Psoas muscle (tissue), 8 donors: ENCODE data around the gene CRY2. TPM values are rescaled to one million over a fixed set of nuclear protein-coding genes. Genes with fewer than 3 reads are reported as not detected.
A peak's percentile ranks its signal among the peaks of the same experiment; 100 is the strongest.
"Not testable (repeated sequence)": the region's sequence is repeated elsewhere in the genome, so short reads cannot be mapped to it uniquely, and the experiment has no call there.

Experiments
- ATAC-seq, 4 donors: fragments of 200-7000 bp; cut with Tn5 transposase; one replicate each; pipeline ENCODE4 v1.9.1; 2020; ENCODE audit warnings: moderate library complexity in 3 of 4, mild to moderate bottlenecking in 2 of 4
- DNase-seq, 2 donors: peaks; one replicate each; pipeline ENCODE4 v3.0.0-alpha.2; 2020
- H3K27ac ChIP-seq: fragments of 200-600 bp; one replicate; pipeline ENCODE4 v1.8.0; 2022
- H3K27me3 ChIP-seq, 3 donors: fragments of 200-600 bp in 1 of 3; one replicate each; pipeline versions ENCODE4 v1.6.1 to v1.8.0; 2013 to 2022; ENCODE audit warnings: low read length in 2 of 3, mild to moderate bottlenecking in 2 of 3, moderate library complexity in 1 of 3; ENCODE audit not compliant: insufficient read depth in 3 of 3
- H3K36me3 ChIP-seq, 2 donors: fragments of 200-600 bp in 1 of 2; one replicate each; pipeline versions ENCODE4 v1.6.1 to v1.8.0; 2013 to 2022; ENCODE audit warnings: low read depth in 1 of 2, mild to moderate bottlenecking in 1 of 2, moderate library complexity in 1 of 2; ENCODE audit not compliant: insufficient read depth in 1 of 2
- H3K4me1 ChIP-seq: fragments of 200-600 bp; one replicate; pipeline ENCODE4 v1.8.0; 2022
- H3K4me3 ChIP-seq: fragments of 200-600 bp; one replicate; pipeline ENCODE4 v1.8.0; 2022; ENCODE audit warnings: mild to moderate bottlenecking
- H3K9me3 ChIP-seq: fragments of 200-600 bp; one replicate; pipeline ENCODE4 v1.8.0; 2022
- WGBS, 3 donors: extraction: QIAGEN DNeasy Blood & Tissue Kit; methylation state at CpG; one replicate each; pipeline versions ENCODE4 v1.1.6 to v1.1.7; 2013; 5-methylcytosine and 5-hydroxymethylcytosine counted together
- intact Hi-C, 2 donors: fragments of 100-400 bp; cut with DNase I; formaldehyde crosslinking; loops; one replicate each; pipeline versions ENCODE4 v1.11.0 to v1.14.2; 2022
- polyA plus RNA-seq, 3 donors: library from polyadenylated mRNA; stranded (reverse); fragments of 200-250 nt; gene quantifications; one replicate each; pipeline ENCODE4 v1.2.3, GENCODE V29; 2013
- total RNA-seq, 4 donors: library from RNA; stranded (reverse); fragmentation: NEBNext Ultra II Directional in 2 of 4; extraction: Animal tissue kit (Norgen Biotek cat#: 25700) in 2 of 4; gene quantifications; one replicate each; pipeline versions ENCODE4 v1.2.1 to v1.2.4, GENCODE V29; 2021 to 2023
- TF ChIP-seq, protein P1 (sequence below): fragments of 200-600 bp; IDR thresholded peaks from one replicate; pipeline ENCODE4 v1.8.0; 2022; ENCODE audit warnings: antibody characterized with exemption
- donor health status: healthy with polysubstance abuse.
- donor health status: DM: no; HTN: no; CAD: no; lungs with moderate emphysema.
- donor health status: Bipolar disorder and iron deficiency.
- donor health status: healthy.
- donor health status: DM: yes; HTN: yes; CAD: no.
- donor health status: DM: no; HTN: no; CAD: no.
- donor health status: DM: no; HTN: no; CAD: no.
- donor health status: DM: yes; HTN: yes; CAD: no.

Gene CRY2
- total and polyA plus RNA-seq, 7 donors: 15.4 to 64.5 (median 30.7) TPM

GRCh38 chr11:45830596-45830995 lies 16.7 kb upstream of the CRY2 start:
- Histone ChIP-seq H3K36me3 (no peaks in the 10 kb centered on the region), H3K4me1 (peaks cover 10% of the 10 kb centered on the region), H3K27me3 (no peaks in the 10 kb centered on the region), H3K4me3 (no peak overlapping the region), H3K9me3 (no peaks in the 10 kb centered on the region), H3K27ac (no peak overlapping the region)
- TF ChIP-seq, protein P1, sequence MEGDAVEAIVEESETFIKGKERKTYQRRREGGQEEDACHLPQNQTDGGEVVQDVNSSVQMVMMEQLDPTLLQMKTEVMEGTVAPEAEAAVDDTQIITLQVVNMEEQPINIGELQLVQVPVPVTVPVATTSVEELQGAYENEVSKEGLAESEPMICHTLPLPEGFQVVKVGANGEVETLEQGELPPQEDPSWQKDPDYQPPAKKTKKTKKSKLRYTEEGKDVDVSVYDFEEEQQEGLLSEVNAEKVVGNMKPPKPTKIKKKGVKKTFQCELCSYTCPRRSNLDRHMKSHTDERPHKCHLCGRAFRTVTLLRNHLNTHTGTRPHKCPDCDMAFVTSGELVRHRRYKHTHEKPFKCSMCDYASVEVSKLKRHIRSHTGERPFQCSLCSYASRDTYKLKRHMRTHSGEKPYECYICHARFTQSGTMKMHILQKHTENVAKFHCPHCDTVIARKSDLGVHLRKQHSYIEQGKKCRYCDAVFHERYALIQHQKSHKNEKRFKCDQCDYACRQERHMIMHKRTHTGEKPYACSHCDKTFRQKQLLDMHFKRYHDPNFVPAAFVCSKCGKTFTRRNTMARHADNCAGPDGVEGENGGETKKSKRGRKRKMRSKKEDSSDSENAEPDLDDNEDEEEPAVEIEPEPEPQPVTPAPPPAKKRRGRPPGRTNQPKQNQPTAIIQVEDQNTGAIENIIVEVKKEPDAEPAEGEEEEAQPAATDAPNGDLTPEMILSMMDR: no peak
- ATAC-seq (peak in 2 of 4 donors; percentile 48 to 66), DNase-seq (no peak)
- WGBS, 3 donors: 58 to 82% (median 65%) methylated on average over 2 of the region's 2 CpGs
- intact Hi-C loops: no loop called here

- 75 to 77% (median 76%) methylated on average over 9 of the region's 9 CpGs for WGBS, 3 donors
- TF ChIP-seq, protein P1: no peak
- no peaks in the 10 kb centered on the region for H3K27me3 ChIP-seq
- DNase-seq (no peak), ATAC-seq (no peak)
- H3K27ac ChIP-seq: no peak overlapping the region
- H3K4me3 ChIP-seq: no peak overlapping the region
- H3K9me3 ChIP-seq: no peaks in the 10 kb centered on the region
- intact Hi-C loops: no loop called here
- peaks cover 10% of the 10 kb centered on the region for H3K4me1 ChIP-seq
- H3K36me3 ChIP-seq: no peaks in the 10 kb centered on the region
Observed at GRCh38 chr11:45832811-45833441, 14.3 kb upstream of the CRY2 start.

- no peak overlapping the region for H3K4me3 ChIP-seq
- intact Hi-C loops: no loop called here
- ATAC-seq (no peak), DNase-seq (no peak)
- no peaks in the 10 kb centered on the region for H3K9me3 ChIP-seq
- H3K27me3 ChIP-seq: no peaks in the 10 kb centered on the region
- no peak overlapping the region for H3K27ac ChIP-seq
- H3K4me1 ChIP-seq: peaks cover 10% of the 10 kb centered on the region
- H3K36me3 ChIP-seq: no peaks in the 10 kb centered on the region
- TF ChIP-seq, protein P1: no peak
- 56 to 61% (median 59%) methylated on average over 3 of the region's 3 CpGs for whole genome bisulfite sequencing, 3 donors
Observed at GRCh38 chr11:45833761-45834160, 13.5 kb upstream of the CRY2 start.

DNA sequence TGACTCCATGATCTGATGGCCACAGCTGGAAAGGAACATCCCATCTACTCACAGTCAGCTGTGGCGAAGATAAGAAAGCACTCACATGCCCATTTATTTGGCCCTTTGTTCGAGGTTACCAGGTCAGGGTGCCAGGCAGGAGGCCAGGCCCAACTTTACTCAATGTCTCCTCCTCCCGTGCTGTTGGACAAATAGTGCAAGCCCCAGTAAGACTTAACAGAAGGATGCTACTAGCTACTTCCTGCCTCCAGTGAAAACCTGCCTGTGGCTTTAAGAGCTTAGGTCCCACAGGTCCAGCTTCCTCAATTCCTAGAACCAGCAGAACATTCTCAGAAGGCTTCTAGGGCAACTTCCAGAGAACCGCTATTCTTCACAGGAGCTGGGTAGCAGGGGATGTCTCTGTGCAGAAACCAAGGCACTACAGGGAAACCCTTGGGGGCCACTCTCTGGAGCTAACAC lies 12.9 kb upstream of the CRY2 start:
- DNase-seq (no peak), ATAC-seq (no peak)
- Histone ChIP-seq H3K4me3 (no peak overlapping the region), H3K27me3 (no peaks in the 10 kb centered on the region), H3K4me1 (peaks cover 10% of the 10 kb centered on the region), H3K36me3 (no peaks in the 10 kb centered on the region), H3K27ac (no peak overlapping the region), H3K9me3 (no peaks in the 10 kb centered on the region)
- WGBS, 3 donors: 49 to 65% (median 50%) methylated on average over 4 of the region's 4 CpGs
- TF ChIP-seq, protein P1: no peak
- intact Hi-C loops: no loop called here

DNA sequence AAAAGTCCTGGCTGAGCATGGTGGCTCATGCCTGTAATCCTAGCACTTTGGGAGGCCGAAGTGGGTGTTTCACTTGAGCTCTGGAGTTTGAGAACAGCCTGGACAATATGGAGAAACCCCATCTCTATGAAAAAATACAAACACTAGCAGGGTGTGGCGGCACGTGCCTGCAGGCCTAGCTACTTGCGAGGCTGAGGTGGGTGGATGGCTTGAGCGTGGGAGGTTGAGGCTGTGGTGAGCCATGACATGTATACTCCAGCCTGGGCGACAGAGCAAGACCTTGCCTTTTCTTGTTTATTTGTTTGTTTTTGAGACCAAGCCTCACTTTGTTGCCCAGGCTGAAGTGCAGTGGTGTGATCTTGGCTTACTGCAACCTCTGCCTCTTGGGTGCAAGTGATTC lies 8.1 kb upstream of the CRY2 start:
- H3K36me3 ChIP-seq: no peaks in the 10 kb centered on the region
- H3K27ac ChIP-seq: no peak overlapping the region
- no peaks in the 10 kb centered on the region for H3K27me3 ChIP-seq
- TF ChIP-seq, protein P1: no peak
- H3K4me3 ChIP-seq: no peak overlapping the region
- no peaks in the 10 kb centered on the region for H3K9me3 ChIP-seq
- ATAC-seq (no peak), DNase-seq (no peak)
- intact Hi-C loops: no loop called here
- whole genome bisulfite sequencing, 3 donors: 85 to 91% (median 89%) methylated on average over 6 of the region's 6 CpGs
- H3K4me1 ChIP-seq: no peaks in the 10 kb centered on the region

DNA sequence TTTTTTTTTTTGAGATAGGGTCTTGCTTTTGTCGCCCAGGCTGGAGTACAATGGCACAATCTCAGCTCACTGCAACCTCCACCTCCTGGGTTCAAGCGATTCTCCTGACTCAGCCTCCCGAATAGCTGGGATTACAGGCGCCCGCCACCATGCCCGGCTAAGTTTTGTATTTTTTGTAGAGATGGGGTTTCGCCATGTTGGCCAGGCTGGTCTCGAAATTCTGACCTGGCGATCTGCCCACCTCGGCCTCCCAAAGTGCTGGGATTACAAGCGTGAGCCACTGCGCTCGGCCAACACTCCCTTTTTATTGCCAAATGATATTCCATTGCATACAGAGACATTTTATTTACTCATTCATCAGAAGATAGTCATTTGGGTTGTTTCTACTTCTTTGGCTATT lies 7.0 kb upstream of the CRY2 start:
- DNase-seq, H3K4me3 ChIP-seq, H3K36me3 ChIP-seq, ATAC-seq, intact Hi-C loops, H3K4me1 ChIP-seq, H3K27me3 ChIP-seq, H3K27ac ChIP-seq, H3K9me3 ChIP-seq: not testable (repeated sequence)
- WGBS, 3 donors: 77 to 88% (median 77%) methylated on average over 13 of the region's 13 CpGs
